ENCODE measurements around the gene NDUFB2. TPM values are rescaled to one million over a fixed set of nuclear protein-coding genes. Genes with fewer than 3 reads are reported as not detected.

The NDUFB2 gene
- polyA plus RNA-seq, 1 donor from 2014 or later: 745 TPM

DNA sequence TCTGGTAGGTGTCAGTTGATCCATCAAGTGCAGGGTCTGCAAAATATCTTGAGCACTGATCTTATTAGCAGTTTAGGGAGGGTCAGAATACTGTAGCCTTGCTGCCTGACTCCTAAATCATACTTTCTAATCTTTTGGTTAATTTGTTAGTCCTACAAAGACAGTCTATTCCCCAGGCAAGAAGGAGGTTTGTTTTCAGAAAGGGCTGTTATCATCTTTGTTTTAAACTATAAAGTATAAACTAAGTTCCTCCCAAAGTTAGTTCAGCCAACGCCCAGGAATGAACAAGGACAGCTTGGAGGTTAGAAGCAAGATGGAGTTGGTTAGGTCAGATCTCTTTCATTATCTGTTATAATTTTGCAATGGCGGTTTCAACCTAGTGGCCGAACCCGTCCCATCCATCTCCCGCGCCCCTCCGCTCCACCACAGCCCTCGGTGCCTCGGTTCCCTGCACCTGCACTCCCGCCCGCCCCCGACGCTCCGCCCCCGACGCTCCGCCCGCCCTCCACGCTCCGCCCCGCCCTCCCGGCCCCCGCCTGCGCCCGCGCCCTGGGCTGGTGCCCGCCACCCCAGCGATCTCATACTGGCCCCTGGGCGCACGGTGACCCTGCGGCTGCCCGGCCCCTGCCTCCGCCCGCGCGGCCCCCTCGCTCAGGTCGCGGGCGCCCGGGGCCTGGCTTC is 24.0 kb upstream of the NDUFB2 start, which contains the start of gene ADCK2:
Gene ADCK2 (plus strand): TSS at position 564 of the 681 bp plus-strand sequence. CDS start 386 bp downstream, outside the sequence.
- Histone ChIP-seq H3F3A (ENCODE audit: insufficient read depth, low read length, poor library complexity, severe bottlenecking) (no peaks in the 10 kb centered on the region), H4K20me1 (ENCODE audit: insufficient read depth) (no peaks in the 10 kb centered on the region), H3K27ac (ENCODE audit: low read length) (no peak within 1 kb of the TSS), H3K9me2 (ENCODE audit: insufficient read depth, low read length) (no peaks in the 10 kb centered on the region), H3K36me3 (ENCODE audit: insufficient read depth, low read length) (no peaks in the 10 kb centered on the region), H3K9me3 (ENCODE audit: low read length) (no peaks in the 10 kb centered on the region), H3K27me3 (ENCODE audit: insufficient read depth, low read depth, low read length) (peaks cover 13% of the 10 kb centered on the region), H3K79me2 (replicated peaks; ENCODE audit: insufficient read depth, low read length) (no peaks in the 10 kb centered on the region), H3K9ac (ENCODE audit: low read length) (peak within 1 kb of the TSS; percentile 73), H3K4me2 (ENCODE audit: low read length) (no peak within 1 kb of the TSS), H2AFZ (ENCODE audit: low read depth, low read length) (peak within 1 kb of the TSS; percentile 40), H3K4me3 (ENCODE audit: low read length) (peak within 1 kb of the TSS; percentile 74)
- TF ChIP-seq RAD21 (conservative IDR thresholded peaks at IDR 0.05): no peak
- peak; percentile 62 for TF ChIP-seq POLR2AphosphoS5 (IDR thresholded peaks at IDR 0.05)

- peak; percentile 13 for TF ChIP-seq SMC3 (conservative IDR thresholded peaks at IDR 0.05; ENCODE audit: poor library complexity)
- peak; percentile 46 for TF ChIP-seq MXI1 (conservative IDR thresholded peaks at IDR 0.05; ENCODE audit: poor library complexity, severe bottlenecking)
- no peak for TF ChIP-seq RAD21 (conservative IDR thresholded peaks at IDR 0.05)
- TF ChIP-seq POLR2AphosphoS5 (IDR thresholded peaks at IDR 0.05): peak; percentile 3
- peak overlapping the region; percentile 74 for H3K4me3 ChIP-seq (ENCODE audit: low read length)
- no peaks in the 10 kb centered on the region for H4K20me1 ChIP-seq (ENCODE audit: insufficient read depth)
- no peaks in the 10 kb centered on the region for H3F3A ChIP-seq (ENCODE audit: insufficient read depth, low read length, poor library complexity, severe bottlenecking)
- H3K9ac ChIP-seq (ENCODE audit: low read length): peak overlapping the region; percentile 73
- no peaks in the 10 kb centered on the region for H3K9me3 ChIP-seq (ENCODE audit: low read length)
- peak overlapping the region; percentile 40 for H2AFZ ChIP-seq (ENCODE audit: low read depth, low read length)
- H3K4me2 ChIP-seq (ENCODE audit: low read length): no peak overlapping the region
- no peak overlapping the region for H3K27ac ChIP-seq (ENCODE audit: low read length)
- H3K27me3 ChIP-seq (ENCODE audit: insufficient read depth, low read depth, low read length): peaks cover 13% of the 10 kb centered on the region
- no peaks in the 10 kb centered on the region for H3K36me3 ChIP-seq (ENCODE audit: insufficient read depth, low read length)
- H3K9me2 ChIP-seq (ENCODE audit: insufficient read depth, low read length): no peaks in the 10 kb centered on the region
- H3K79me2 ChIP-seq (replicated peaks; ENCODE audit: insufficient read depth, low read length): no peaks in the 10 kb centered on the region
Measured at GRCh38 chr7:140673063-140673773, 23.3 kb upstream of the NDUFB2 start.

- H3K9ac ChIP-seq (ENCODE audit: low read length): peak overlapping the region; percentile 73
- H3K27ac ChIP-seq (ENCODE audit: low read length): no peak overlapping the region
Measured at GRCh38 chr7:140673774-140674155, 22.7 kb upstream of the NDUFB2 start.

More at GRCh38 chr7:140673774-140674155, 22.7 kb upstream of the NDUFB2 start:
- no peaks in the 10 kb centered on the region for H3F3A ChIP-seq (ENCODE audit: insufficient read depth, low read length, poor library complexity, severe bottlenecking)
- H3K27me3 ChIP-seq (ENCODE audit: insufficient read depth, low read depth, low read length): peaks cover 13% of the 10 kb centered on the region
- no peak overlapping the region for H3K4me2 ChIP-seq (ENCODE audit: low read length)
- H4K20me1 ChIP-seq (ENCODE audit: insufficient read depth): no peaks in the 10 kb centered on the region
- H3K79me2 ChIP-seq (replicated peaks; ENCODE audit: insufficient read depth, low read length): no peaks in the 10 kb centered on the region
- TF ChIP-seq, protein P1, sequence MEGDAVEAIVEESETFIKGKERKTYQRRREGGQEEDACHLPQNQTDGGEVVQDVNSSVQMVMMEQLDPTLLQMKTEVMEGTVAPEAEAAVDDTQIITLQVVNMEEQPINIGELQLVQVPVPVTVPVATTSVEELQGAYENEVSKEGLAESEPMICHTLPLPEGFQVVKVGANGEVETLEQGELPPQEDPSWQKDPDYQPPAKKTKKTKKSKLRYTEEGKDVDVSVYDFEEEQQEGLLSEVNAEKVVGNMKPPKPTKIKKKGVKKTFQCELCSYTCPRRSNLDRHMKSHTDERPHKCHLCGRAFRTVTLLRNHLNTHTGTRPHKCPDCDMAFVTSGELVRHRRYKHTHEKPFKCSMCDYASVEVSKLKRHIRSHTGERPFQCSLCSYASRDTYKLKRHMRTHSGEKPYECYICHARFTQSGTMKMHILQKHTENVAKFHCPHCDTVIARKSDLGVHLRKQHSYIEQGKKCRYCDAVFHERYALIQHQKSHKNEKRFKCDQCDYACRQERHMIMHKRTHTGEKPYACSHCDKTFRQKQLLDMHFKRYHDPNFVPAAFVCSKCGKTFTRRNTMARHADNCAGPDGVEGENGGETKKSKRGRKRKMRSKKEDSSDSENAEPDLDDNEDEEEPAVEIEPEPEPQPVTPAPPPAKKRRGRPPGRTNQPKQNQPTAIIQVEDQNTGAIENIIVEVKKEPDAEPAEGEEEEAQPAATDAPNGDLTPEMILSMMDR (IDR thresholded peaks at IDR 0.05; ENCODE audit: poor library complexity, severe bottlenecking): no peak
- no peak for TF ChIP-seq EP300 (conservative IDR thresholded peaks at IDR 0.05; ENCODE audit: poor library complexity, severe bottlenecking)
- no peak for TF ChIP-seq SMC3 (conservative IDR thresholded peaks at IDR 0.05; ENCODE audit: poor library complexity)
- TF ChIP-seq TAF1 (IDR thresholded peaks at IDR 0.05; ENCODE audit: low read depth): no peak
- TF ChIP-seq EZH2 (IDR thresholded peaks at IDR 0.05; ENCODE audit: borderline replicate concordance, insufficient read depth, low read length, poor library complexity, severe bottlenecking): no peak
- TF ChIP-seq RAD21 (conservative IDR thresholded peaks at IDR 0.05): no peak
- TF ChIP-seq MXI1 (conservative IDR thresholded peaks at IDR 0.05; ENCODE audit: poor library complexity, severe bottlenecking): no peak
- no peak for TF ChIP-seq POLR2AphosphoS5 (IDR thresholded peaks at IDR 0.05)
- TF ChIP-seq, protein P2, sequence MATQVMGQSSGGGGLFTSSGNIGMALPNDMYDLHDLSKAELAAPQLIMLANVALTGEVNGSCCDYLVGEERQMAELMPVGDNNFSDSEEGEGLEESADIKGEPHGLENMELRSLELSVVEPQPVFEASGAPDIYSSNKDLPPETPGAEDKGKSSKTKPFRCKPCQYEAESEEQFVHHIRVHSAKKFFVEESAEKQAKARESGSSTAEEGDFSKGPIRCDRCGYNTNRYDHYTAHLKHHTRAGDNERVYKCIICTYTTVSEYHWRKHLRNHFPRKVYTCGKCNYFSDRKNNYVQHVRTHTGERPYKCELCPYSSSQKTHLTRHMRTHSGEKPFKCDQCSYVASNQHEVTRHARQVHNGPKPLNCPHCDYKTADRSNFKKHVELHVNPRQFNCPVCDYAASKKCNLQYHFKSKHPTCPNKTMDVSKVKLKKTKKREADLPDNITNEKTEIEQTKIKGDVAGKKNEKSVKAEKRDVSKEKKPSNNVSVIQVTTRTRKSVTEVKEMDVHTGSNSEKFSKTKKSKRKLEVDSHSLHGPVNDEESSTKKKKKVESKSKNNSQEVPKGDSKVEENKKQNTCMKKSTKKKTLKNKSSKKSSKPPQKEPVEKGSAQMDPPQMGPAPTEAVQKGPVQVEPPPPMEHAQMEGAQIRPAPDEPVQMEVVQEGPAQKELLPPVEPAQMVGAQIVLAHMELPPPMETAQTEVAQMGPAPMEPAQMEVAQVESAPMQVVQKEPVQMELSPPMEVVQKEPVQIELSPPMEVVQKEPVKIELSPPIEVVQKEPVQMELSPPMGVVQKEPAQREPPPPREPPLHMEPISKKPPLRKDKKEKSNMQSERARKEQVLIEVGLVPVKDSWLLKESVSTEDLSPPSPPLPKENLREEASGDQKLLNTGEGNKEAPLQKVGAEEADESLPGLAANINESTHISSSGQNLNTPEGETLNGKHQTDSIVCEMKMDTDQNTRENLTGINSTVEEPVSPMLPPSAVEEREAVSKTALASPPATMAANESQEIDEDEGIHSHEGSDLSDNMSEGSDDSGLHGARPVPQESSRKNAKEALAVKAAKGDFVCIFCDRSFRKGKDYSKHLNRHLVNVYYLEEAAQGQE (IDR thresholded peaks at IDR 0.05; ENCODE audit: borderline replicate concordance): no peak
- H3K9me3 ChIP-seq (ENCODE audit: low read length): no peaks in the 10 kb centered on the region
- no peaks in the 10 kb centered on the region for H3K36me3 ChIP-seq (ENCODE audit: insufficient read depth, low read length)
- H2AFZ ChIP-seq (ENCODE audit: low read depth, low read length): no peak overlapping the region
- peak overlapping the region; percentile 74 for H3K4me3 ChIP-seq (ENCODE audit: low read length)
- no peaks in the 10 kb centered on the region for H3K9me2 ChIP-seq (ENCODE audit: insufficient read depth, low read length)

Measured in neural cell (in vitro differentiated cells).